ENCODE data around the gene FAM98B. TPM values are rescaled to one million over a fixed set of nuclear protein-coding genes. Genes with fewer than 3 reads are reported as not detected.

The FAM98B gene
- total and polyA plus RNA-seq, 2 experiments from 2014 or later: 4.4 to 14.1 TPM

- Histone ChIP-seq H3K36me3 (replicated peaks; ENCODE audit: insufficient read depth, low read depth) (no peaks in the 10 kb centered on the region), H3K79me2 (no peaks in the 10 kb centered on the region), H3K27ac (no peak overlapping the region), H4K20me1 (ENCODE audit: insufficient read depth, poor library complexity, severe bottlenecking) (no peaks in the 10 kb centered on the region), H3K4me2 (no peak overlapping the region), H2AFZ (no peak overlapping the region), H3K4me1 (ENCODE audit: insufficient read depth) (no peaks in the 10 kb centered on the region), H3K4me3 (no peak overlapping the region), H3K9me2 (replicated peaks; ENCODE audit: insufficient read depth) (no peaks in the 10 kb centered on the region), H3K27me3 (no peaks in the 10 kb centered on the region), H3K9me3 (ENCODE audit: low read depth) (no peaks in the 10 kb centered on the region)
- TF ChIP-seq CTCF (IDR thresholded peaks at IDR 0.05; ENCODE audit: poor library complexity) (no peak), EZH2 (IDR thresholded peaks at IDR 0.05; ENCODE audit: borderline replicate concordance) (no peak), EZH2phosphoT487 (IDR thresholded peaks at IDR 0.05; ENCODE audit: low read depth, severe bottlenecking, unreplicated experiment) (no peak)
- no peak for DNase-seq (ENCODE audit: low spot score)
Measured at GRCh38 chr15:38533926-38534325, 80.0 kb downstream of the FAM98B start.

- Histone ChIP-seq H3K27me3 (no peaks in the 10 kb centered on the region), H3K9me2 (replicated peaks; ENCODE audit: insufficient read depth) (no peaks in the 10 kb centered on the region), H3K9me3 (ENCODE audit: low read depth) (no peaks in the 10 kb centered on the region), H3K4me2 (no peak overlapping the region), H2AFZ (no peak overlapping the region), H3K36me3 (replicated peaks; ENCODE audit: insufficient read depth, low read depth) (no peaks in the 10 kb centered on the region), H3K4me3 (no peak overlapping the region), H3K79me2 (no peaks in the 10 kb centered on the region), H4K20me1 (ENCODE audit: insufficient read depth, poor library complexity, severe bottlenecking) (no peaks in the 10 kb centered on the region), H3K4me1 (ENCODE audit: insufficient read depth) (no peaks in the 10 kb centered on the region), H3K27ac (no peak overlapping the region)
- TF ChIP-seq EZH2 (IDR thresholded peaks at IDR 0.05; ENCODE audit: borderline replicate concordance) (no peak), CTCF (IDR thresholded peaks at IDR 0.05; ENCODE audit: poor library complexity) (no peak), EZH2phosphoT487 (IDR thresholded peaks at IDR 0.05; ENCODE audit: low read depth, severe bottlenecking, unreplicated experiment) (no peak)
- WGBS (ENCODE audit: low lambda C conversion rate, missing lambda C conversion rate): 89% methylated on average over 3 of the region's 3 CpGs
- DNase-seq (ENCODE audit: low spot score): no peak
Measured at GRCh38 chr15:38534691-38535090, 80.8 kb downstream of the FAM98B start.

GRCh38 chr15:38535491-38536200 lies 81.7 kb downstream of the FAM98B start:
- H3K9me2 ChIP-seq (replicated peaks; ENCODE audit: insufficient read depth): no peaks in the 10 kb centered on the region
- H3K4me2 ChIP-seq: no peak overlapping the region
- no peak overlapping the region for H2AFZ ChIP-seq
- TF ChIP-seq EZH2phosphoT487 (IDR thresholded peaks at IDR 0.05; ENCODE audit: low read depth, severe bottlenecking, unreplicated experiment): no peak
- no peak for TF ChIP-seq CTCF (IDR thresholded peaks at IDR 0.05; ENCODE audit: poor library complexity)
- no peak for TF ChIP-seq EZH2 (IDR thresholded peaks at IDR 0.05; ENCODE audit: borderline replicate concordance)
- no peaks in the 10 kb centered on the region for H3K4me1 ChIP-seq (ENCODE audit: insufficient read depth)
- H3K9me3 ChIP-seq (ENCODE audit: low read depth): no peaks in the 10 kb centered on the region
- no peaks in the 10 kb centered on the region for H3K79me2 ChIP-seq
- DNase-seq (ENCODE audit: low spot score): no peak
- no peaks in the 10 kb centered on the region for H4K20me1 ChIP-seq (ENCODE audit: insufficient read depth, poor library complexity, severe bottlenecking)
- no peaks in the 10 kb centered on the region for H3K36me3 ChIP-seq (replicated peaks; ENCODE audit: insufficient read depth, low read depth)
- WGBS (ENCODE audit: low lambda C conversion rate, missing lambda C conversion rate): 86% methylated on average over 8 of the region's 8 CpGs
- H3K27me3 ChIP-seq: no peaks in the 10 kb centered on the region
- H3K27ac ChIP-seq: no peak overlapping the region
- no peak overlapping the region for H3K4me3 ChIP-seq
